ENCODE data around the gene EGFR. TPM values are rescaled to one million over a fixed set of nuclear protein-coding genes. Genes with fewer than 3 reads are reported as not detected.

EGFR gene
- total RNA-seq, 1 experiment from 2014 or later = 50.0 TPM

- H3K4me3 ChIP-seq (ENCODE audit: low read length) = no peak overlapping the region
- no peak overlapping the region for H3K9ac ChIP-seq (ENCODE audit: low read length)
- POLR2A ChIA-PET (ENCODE audit: unreplicated experiment) = no interaction called here
- no peaks in the 10 kb centered on the region for H4K20me1 ChIP-seq (ENCODE audit: low read length)
- no peak overlapping the region for H3K4me2 ChIP-seq (ENCODE audit: low read length)
- CTCF ChIA-PET = no interaction called here
- no peaks in the 10 kb centered on the region for H3K9me3 ChIP-seq (ENCODE audit: low read length)
- no peak overlapping the region for H3K27ac ChIP-seq (ENCODE audit: low read length)
- H3K79me2 ChIP-seq (ENCODE audit: low read length) = no peaks in the 10 kb centered on the region
- no peaks in the 10 kb centered on the region for H3K27me3 ChIP-seq (ENCODE audit: low read length)
- ATAC-seq (no peak), DNase-seq (no peak)
- H3K4me1 ChIP-seq (ENCODE audit: insufficient read depth, low read length) = peaks cover 9% of the 10 kb centered on the region; the same call in 1 of the 2 replicates
- H2AFZ ChIP-seq (ENCODE audit: low read length) = no peak overlapping the region
- no peak for TF ChIP-seq EZH2 (IDR thresholded peaks at IDR 0.05; ENCODE audit: low read length, unreplicated experiment)
- no peak for TF ChIP-seq CTCF (conservative IDR thresholded peaks at IDR 0.05; ENCODE audit: low read depth, low read length)
- TF ChIP-seq EZH2phosphoT487 (IDR thresholded peaks at IDR 0.05; ENCODE audit: borderline replicate concordance, low read length) = no peak
- H3K36me3 ChIP-seq (ENCODE audit: low read depth, low read length) = no peaks in the 10 kb centered on the region
- H3K9me2 ChIP-seq (replicated peaks; ENCODE audit: low read length) = no peaks in the 10 kb centered on the region
- intact Hi-C loops (cut with micrococcal nuclease) = loop anchor here (5.0 kb wide), 3 partner anchors 71 to 231 kb away; no protein-coding TSS in a partner anchor
- no peaks in the 10 kb centered on the region for H3F3A ChIP-seq (ENCODE audit: low read length, unreplicated experiment)
- no TSS peak for BruUV-seq (replicated peaks)
These were observed 239.8 kb downstream of the EGFR start for GRCh38 chr7:55258631-55259030.

DNA sequence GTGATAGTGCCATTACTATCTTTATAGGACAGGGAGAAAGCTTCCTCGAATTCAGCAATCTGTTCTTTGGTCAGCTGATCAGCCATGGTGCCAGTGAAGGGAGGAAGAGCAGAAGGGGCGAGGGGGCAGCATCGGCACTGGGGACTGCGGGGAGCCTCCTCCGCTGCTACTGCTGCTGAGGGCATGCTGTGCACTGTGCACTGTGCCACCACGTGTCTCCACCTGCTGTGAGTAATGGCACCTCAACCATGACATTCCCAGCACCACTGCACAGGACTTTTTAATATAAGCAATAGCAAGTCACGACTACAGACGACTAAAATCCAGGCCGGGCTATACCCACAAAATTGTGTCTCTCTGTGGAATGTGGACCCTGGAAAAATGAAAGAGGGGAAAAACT, 241.4 kb downstream of the EGFR start:
- no peaks in the 10 kb centered on the region for H3F3A ChIP-seq (ENCODE audit: low read length, unreplicated experiment)
- POLR2A ChIA-PET (ENCODE audit: unreplicated experiment) = no interaction called here
- no peaks in the 10 kb centered on the region for H3K79me2 ChIP-seq (ENCODE audit: low read length)
- H3K36me3 ChIP-seq (ENCODE audit: low read depth, low read length) = no peaks in the 10 kb centered on the region
- CTCF ChIA-PET = no interaction called here
- H3K4me2 ChIP-seq (ENCODE audit: low read length) = no peak overlapping the region
- H3K9me3 ChIP-seq (ENCODE audit: low read length) = no peaks in the 10 kb centered on the region
- H3K9me2 ChIP-seq (replicated peaks; ENCODE audit: low read length) = no peaks in the 10 kb centered on the region
- H3K27ac ChIP-seq (ENCODE audit: low read length) = no peak overlapping the region
- H3K9ac ChIP-seq (ENCODE audit: low read length) = no peak overlapping the region
- DNase-seq = no peak
- H2AFZ ChIP-seq (ENCODE audit: low read length) = no peak overlapping the region
- no peak overlapping the region for H3K4me3 ChIP-seq (ENCODE audit: low read length)
- H3K4me1 ChIP-seq (ENCODE audit: insufficient read depth, low read length) = peaks cover 7% of the 10 kb centered on the region; the same call in 1 of the 2 replicates
- TF ChIP-seq CTCF (conservative IDR thresholded peaks at IDR 0.05; ENCODE audit: low read depth, low read length) = no peak
- no peak for TF ChIP-seq EZH2phosphoT487 (IDR thresholded peaks at IDR 0.05; ENCODE audit: borderline replicate concordance, low read length)
- TF ChIP-seq EZH2 (IDR thresholded peaks at IDR 0.05; ENCODE audit: low read length, unreplicated experiment) = no peak
- no peaks in the 10 kb centered on the region for H4K20me1 ChIP-seq (ENCODE audit: low read length)
- no peak for ATAC-seq
- intact Hi-C loops (cut with micrococcal nuclease) = no loop called here
- H3K27me3 ChIP-seq (ENCODE audit: low read length) = no peaks in the 10 kb centered on the region
- BruUV-seq (replicated peaks) = no TSS peak

- H3K27me3 ChIP-seq (ENCODE audit: low read length) = no peaks in the 10 kb centered on the region
- CTCF ChIA-PET = no interaction called here
- no peak for ATAC-seq
These were observed 242.0 kb downstream of the EGFR start for GRCh38 chr7:55260676-55261385.

More at GRCh38 chr7:55260676-55261385, 242.0 kb downstream of the EGFR start:
- H3K4me2 ChIP-seq (ENCODE audit: low read length) = no peak overlapping the region
- no peak overlapping the region for H3K4me3 ChIP-seq (ENCODE audit: low read length)
- H4K20me1 ChIP-seq (ENCODE audit: low read length) = no peaks in the 10 kb centered on the region
- DNase-seq = no peak
- no peaks in the 10 kb centered on the region for H3K36me3 ChIP-seq (ENCODE audit: low read depth, low read length)
- TF ChIP-seq EZH2phosphoT487 (IDR thresholded peaks at IDR 0.05; ENCODE audit: borderline replicate concordance, low read length) (no peak), CTCF (conservative IDR thresholded peaks at IDR 0.05; ENCODE audit: low read depth, low read length) (no peak), EZH2 (IDR thresholded peaks at IDR 0.05; ENCODE audit: low read length, unreplicated experiment) (no peak)
- H3K4me1 ChIP-seq (ENCODE audit: insufficient read depth, low read length) = peaks cover 3% of the 10 kb centered on the region; the same call in 1 of the 2 replicates
- H3K9me3 ChIP-seq (ENCODE audit: low read length) = no peaks in the 10 kb centered on the region
- POLR2A ChIA-PET (ENCODE audit: unreplicated experiment) = no interaction called here
- H3K27ac ChIP-seq (ENCODE audit: low read length) = no peak overlapping the region
- H3K9me2 ChIP-seq (replicated peaks; ENCODE audit: low read length) = no peaks in the 10 kb centered on the region
- H3K9ac ChIP-seq (ENCODE audit: low read length) = no peak overlapping the region
- H3K79me2 ChIP-seq (ENCODE audit: low read length) = no peaks in the 10 kb centered on the region
- BruUV-seq (replicated peaks) = no TSS peak
- intact Hi-C loops (cut with micrococcal nuclease) = no loop called here
- no peaks in the 10 kb centered on the region for H3F3A ChIP-seq (ENCODE audit: low read length, unreplicated experiment)
- H2AFZ ChIP-seq (ENCODE audit: low read length) = no peak overlapping the region
